HG02678 (cell line): ENCODE measurements around the gene HYKK.
"Not testable (repeated sequence)": the region's sequence is repeated elsewhere in the genome, so short reads cannot be mapped to it uniquely, and the experiment has no call there.

Experiments used
- ATAC-seq: cut with Tn5 transposase; IDR thresholded peaks from one replicate; pipeline ENCODE4 v1.9.1; 2021; ENCODE audit warnings: mild to moderate bottlenecking, moderate library complexity; ENCODE audit not compliant: unreplicated experiment

The HYKK gene, protein sequence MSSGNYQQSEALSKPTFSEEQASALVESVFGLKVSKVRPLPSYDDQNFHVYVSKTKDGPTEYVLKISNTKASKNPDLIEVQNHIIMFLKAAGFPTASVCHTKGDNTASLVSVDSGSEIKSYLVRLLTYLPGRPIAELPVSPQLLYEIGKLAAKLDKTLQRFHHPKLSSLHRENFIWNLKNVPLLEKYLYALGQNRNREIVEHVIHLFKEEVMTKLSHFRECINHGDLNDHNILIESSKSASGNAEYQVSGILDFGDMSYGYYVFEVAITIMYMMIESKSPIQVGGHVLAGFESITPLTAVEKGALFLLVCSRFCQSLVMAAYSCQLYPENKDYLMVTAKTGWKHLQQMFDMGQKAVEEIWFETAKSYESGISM

DNA sequence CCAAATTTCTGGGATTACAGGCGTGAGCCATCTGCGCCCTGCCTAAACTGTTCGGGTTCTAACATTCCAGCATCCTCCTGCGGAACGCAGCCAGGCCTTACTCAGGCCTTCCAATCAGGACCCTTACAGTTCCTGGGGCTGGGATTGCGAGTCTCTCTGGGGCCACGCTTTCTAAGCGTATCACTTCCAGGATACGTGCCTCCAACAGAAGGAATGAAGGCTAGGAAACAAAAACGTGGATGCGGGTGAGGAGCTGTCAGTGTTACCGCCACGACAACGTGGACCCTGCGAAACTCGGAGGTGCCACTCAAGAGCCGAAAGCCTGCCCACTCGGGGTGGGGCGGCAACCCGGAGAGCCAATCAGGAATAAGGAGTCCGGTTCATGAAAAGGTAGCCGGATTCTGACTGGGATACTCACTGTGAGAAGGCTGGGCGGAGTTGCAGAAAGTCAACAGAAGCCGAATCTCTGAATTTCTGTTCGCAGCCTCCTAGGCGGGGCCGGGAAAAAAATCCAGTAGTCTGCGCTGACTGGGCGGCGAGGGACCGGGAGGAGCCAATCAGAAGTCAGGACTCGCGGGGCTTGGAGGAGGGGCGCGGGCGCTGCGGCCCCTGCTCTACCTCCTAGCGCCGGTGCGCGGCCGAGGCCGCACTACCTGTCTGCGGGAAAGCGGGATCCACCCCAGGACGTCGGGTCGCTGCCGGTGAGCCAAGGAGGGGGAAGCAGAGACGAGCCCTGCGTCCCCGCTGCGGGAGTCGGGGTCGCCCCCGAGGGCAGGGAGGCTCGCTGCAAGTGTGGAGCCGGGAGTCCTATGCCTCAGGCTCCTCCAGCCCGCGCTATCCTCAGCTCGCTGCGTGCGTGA is at the start of gene HYKK:
Gene HYKK, plus strand, starts transcription at position 607 of the 860 bp plus-strand sequence. CDS start 5,512 bp downstream, outside the sequence.
- ATAC-seq = peak; percentile 79

DNA sequence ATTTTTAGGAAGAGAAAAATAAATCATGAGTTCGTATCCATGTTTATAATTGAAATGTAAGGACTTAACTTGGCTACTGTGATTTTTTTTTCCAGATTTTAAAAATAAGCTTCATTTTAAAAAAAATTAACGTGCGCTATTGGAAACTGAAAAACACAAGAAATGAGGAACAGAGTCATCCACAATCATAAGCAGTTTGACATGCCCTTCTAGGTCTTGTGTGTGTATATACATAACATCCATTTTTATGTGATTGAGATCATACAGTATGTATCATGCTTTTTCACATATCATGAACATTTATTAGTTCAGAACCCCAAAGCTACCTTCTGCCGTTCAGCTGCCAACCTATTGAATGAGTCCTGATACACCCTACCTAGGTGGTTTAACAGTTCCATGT is 46.6 kb upstream of the HYKK start:
- no peak for ATAC-seq

DNA sequence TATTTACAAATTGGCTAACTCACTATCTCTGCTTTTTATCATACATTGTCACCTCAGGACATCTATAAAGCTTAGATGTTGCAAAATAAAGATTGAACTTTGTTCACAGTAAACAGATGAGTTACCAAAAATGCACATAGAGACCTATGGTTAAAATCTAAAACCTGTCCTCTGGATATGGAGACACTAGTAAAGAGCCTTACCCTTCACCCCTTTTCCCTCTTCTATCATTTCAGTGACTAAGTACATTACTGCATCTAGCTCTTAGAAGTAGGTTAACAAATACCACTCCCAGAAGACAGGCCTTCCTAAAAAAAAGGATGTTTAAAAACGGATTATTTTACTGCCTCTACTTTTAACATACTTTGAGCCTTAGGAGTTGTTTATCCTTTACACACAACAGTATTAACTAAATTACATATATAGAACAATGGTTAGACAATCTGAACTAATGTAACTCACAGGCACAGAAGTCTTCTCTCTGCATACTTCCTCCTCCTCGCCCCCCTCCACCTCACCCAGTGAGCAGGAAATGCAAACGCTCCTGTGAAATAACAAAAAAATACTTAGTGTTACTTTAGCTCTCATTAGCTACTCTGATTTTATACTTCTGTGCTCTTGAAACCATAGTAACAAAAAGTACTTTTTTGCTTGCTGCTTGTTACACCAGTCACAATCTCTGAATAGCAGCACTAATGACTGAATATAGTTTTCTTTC is 46.0 kb upstream of the HYKK start:
- ATAC-seq = no peak

DNA sequence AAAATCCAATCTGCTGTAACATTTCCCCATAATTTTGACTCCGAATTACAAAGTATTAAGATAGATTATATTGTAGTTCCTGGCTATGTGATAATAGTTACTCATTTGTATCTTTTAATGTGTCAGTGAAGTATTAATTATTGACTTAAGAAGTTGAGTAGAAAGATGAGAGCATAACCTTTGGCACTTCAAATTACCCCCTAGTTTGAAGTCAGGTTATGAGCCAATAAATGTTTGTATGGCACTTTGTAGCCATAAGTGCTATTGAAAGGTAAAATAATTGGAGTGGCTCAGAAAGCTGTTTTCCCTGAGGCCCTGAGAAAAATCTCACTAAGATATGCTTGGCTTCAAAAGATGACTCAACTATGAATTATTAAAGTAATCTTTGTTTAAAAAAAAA is 38.3 kb upstream of the HYKK start:
- no peak for ATAC-seq

DNA sequence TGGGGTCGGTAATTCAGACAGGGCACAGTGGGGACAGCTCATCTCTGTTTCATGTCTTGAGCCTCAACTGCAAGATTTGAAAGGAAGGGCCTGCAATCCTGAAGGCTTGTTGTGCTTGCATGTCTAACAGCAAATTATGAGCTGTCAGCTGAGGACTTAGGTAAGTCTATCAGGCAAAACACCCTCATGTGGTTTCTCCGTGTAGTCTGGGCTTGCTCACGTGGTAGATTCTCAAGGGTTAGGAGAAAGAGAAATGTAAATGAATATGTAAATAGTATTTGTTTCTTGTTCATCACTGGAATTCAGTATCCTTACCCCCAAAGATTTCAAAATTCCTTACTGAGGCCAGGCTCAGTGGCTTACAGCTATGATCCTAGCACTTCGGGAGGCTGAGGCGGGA is 30.1 kb upstream of the HYKK start:
- no peak for ATAC-seq

DNA sequence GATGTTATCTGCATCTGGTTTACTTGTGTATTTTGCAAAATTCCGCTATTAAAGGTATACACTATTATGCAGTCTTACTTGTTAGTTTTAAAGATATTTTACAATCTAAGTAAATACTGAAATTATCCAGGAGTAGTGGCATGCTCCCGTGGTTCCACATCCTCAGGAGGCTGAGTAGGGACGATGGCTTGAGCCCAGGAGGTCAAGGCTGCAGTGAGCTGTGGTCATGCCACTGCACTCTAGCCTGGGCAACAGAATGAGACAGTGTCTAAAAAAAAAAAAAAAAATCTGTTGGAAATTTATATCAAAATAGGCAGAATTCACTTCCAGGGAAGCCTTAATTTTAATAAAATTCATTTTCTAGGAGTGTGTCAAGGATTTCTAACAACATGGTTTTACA is 27.7 kb upstream of the HYKK start:
- no peak for ATAC-seq

DNA sequence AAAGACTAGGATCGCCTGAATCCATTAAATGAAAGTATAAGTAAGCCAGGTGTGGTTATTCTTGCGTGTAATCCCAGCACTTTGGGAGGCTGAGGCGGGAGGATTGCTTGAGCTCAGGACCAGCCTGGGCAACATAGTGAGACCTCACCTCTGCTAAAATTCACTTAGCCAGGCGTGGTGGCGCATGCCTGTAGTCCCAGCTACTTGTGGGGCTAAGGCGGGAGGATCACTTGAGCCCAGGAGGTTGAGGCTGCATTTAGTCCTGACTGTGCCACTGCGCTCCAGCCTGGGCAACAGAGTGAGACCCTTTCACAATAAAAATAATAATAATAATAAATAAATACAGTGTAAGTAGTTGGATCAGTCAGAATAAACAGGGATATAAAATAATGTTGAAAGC is 25.5 kb upstream of the HYKK start:
- no peak for ATAC-seq

DNA sequence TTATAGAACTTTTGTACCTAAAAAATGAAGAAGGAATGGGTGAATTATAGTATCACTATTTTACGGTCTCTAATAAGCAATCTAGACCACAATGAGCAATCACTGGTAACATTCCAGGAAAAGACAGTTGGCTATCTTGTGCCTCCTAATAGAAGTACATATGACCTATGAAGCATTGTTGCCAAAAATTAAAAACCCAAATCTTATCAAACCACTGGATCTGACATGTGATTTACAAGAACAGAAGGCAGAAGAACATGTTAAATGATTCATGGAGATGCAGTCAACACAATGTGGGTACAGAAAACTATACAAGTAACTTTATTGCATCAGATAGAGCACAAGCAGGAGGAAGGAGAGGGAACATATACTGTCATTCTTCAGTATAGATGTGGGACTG is 14.5 kb upstream of the HYKK start:
- no peak for ATAC-seq

DNA sequence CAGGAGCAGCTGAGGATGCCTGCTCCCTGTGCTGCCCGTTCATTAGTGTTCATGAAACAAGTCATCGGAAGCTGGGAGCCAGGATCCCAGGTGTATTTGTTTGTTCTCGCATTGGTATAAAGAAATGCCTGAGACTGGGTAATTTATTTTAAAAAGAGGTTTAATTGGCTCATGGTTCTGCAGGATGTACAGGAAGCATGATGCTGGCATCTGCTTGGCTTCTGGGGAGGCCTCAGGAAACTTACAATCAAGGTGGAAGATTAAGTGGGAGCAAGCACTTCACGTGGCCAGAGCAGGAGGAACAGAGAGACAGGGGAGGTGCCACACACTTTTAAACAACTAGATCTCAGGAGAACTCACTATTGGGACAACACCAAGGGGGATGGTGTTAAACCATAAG is 5.5 kb upstream of the HYKK start:
- no peak for ATAC-seq

DNA sequence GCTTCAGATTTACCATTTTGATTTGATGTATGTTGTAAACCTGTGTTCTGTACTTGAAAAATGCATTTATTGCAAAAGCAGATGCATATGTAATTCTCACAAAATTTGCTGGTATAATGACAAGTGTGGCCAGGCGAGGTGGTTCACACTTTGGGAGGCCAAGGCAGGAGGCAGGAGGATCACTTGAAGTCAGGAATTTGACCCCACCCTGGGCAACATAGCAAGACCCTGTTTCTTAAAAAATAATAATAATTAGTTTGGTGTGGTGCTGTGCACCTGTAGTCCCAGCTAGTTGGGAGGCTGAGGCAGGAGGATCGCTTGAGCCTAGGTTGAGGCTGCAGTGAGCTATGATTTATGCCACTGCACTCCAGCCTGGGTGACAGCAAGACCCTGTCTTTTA is 4.7 kb upstream of the HYKK start:
- ATAC-seq = no peak

DNA sequence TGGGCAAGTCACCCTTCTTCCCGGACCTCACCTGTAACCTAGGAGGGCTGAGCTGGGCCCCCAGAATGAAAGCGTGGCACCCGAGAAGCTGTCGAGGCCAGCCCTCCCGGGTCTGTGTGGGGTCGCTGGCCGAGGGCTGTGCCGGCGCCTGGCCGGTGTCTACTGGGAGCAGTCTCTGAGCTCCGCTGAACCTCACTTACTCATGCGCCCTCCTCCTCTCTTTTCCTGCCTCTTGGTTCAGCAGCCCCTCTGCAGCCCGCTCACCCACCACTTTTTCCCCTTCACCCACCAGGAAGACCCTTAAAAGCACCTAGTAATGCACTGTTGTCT is 419 bp downstream of the HYKK start:
- peak; percentile 29 for ATAC-seq

DNA sequence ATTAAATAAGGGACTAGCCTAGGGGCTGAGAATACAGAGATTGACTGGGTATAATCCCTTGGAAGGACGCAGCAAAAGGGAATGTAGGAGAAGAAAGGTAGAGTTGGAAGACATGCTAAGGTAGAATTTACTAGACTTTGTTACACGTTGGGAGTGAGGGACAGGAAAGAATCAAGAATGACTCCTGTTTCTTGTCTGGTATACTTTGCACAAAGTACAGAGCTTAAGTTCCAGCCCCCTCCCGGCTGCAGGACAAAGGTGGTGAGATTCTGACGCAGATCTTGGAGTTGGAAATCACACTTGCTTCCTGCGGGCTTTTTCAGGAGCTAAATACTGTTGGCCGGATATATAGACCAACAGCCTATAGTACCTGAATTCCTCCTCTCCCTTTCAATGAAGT is 895 bp downstream of the HYKK start:
- no peak for ATAC-seq

DNA sequence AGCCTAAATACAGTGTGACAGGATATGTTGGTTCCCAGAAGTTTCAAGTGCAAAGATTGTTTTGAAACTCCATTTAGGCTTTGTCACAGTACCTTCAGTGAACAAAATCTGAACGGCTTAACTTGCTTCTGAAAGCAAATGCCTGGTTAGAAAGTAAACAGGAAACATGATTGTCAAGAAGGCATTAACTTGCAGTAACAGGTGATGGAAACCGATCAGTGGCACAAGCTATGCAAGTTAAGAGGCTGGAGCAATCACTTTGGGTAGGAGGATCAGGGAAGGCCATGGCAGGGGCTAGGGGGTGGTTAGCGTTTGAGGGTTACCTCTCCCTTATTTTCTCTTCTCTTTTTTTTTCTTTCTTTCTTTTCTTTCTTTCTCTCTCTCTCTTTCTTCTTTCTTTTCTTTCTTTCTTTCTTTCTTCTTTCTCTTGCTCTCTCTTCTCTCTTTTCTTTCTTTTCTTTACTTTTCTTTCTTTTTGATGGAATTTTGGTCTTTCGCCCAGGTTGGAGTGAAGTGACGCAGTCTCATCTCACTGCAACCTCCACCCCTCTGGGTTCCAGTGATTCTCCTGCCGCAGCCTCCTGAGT is 2.4 kb downstream of the HYKK start:
- no peak for ATAC-seq

DNA sequence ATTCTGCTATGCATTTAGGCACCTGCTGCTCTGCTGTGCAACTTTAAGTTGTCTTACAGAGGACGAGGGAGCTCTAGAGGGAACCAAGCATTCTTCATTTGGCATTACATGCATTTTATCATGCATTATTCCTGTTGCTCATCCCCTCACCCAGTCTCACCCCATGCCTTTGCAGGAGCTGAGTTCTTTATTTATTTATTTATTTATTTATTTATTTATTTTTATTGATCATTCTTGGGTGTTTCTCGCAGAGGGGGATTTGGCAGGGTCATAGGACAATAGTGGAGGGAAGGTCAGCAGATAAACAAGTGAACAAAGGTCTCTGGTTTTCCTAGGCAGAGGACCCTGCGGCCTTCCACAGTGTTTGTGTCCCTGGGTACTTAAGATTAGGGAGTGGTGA is 12.7 kb downstream of the HYKK start:
- not testable (repeated sequence) for ATAC-seq

DNA sequence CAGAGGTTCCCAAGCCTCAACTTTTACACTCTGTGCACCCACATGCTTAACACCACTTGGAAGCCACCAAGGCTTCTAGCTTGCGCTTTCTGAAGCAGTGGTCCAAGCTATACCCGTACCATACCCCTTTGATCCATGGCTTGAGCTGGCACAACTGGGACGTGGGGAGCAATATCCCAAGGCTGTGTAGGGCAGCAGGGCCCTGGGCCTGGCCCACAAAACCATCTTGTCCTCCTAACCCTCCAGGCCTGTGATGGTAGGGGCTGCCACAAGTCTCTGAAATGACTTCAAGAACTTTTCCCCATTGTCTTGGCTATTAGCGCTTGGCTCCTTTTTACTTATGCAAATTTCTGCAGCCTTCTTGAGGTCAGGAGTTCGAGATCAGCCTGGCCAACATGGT is 16.9 kb downstream of the HYKK start:
- ATAC-seq = no peak

DNA sequence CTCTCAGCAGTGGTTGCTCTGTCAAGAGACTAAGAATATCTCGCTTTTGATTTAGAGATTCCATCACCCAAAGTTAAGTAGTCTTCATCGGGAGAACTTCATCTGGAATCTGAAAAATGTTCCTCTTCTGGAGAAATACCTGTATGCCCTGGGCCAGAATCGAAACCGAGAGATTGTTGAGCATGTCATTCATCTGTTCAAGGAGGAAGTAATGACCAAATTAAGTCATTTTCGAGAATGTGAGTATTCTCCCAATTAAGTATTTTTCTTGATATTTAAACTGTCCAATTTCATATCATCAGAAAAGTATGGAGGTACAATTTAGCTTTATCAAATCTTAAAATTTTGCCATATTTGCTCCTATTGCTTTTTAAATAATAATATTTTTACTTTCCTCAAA is 19.9 kb downstream of the HYKK start:
- ATAC-seq = no peak

DNA sequence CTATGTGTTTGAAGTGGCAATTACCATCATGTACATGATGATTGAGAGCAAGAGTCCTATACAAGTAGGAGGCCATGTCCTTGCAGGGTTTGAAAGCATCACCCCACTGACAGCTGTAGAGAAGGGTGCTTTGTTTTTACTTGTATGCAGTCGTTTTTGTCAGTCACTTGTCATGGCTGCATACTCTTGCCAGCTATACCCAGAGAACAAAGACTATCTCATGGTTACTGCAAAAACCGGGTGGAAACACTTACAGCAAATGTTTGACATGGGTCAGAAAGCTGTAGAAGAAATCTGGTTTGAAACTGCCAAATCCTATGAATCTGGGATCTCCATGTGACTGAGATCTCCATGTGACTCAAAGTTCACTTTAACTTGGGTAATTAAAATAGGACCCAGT is 26.0 kb downstream of the HYKK start:
- no peak for ATAC-seq

DNA sequence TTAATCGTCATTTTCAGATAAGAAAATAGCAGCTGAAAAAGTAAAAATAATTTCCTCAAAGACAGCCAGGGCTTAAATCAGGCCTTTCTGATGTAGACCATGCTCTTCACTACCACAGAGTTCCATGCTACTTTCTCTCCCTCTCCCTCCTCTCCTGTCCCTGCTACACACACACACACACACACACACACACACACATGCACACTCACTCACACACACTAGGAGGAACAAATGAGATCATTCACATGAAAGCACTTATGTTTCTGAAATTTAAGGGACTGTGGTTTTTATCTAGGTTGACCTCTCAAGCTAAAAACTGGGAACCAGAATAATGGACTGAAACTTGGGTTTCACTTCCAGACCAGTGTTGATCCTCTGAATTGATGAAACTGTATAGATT is 28.8 kb downstream of the HYKK start:
- ATAC-seq = no peak

DNA sequence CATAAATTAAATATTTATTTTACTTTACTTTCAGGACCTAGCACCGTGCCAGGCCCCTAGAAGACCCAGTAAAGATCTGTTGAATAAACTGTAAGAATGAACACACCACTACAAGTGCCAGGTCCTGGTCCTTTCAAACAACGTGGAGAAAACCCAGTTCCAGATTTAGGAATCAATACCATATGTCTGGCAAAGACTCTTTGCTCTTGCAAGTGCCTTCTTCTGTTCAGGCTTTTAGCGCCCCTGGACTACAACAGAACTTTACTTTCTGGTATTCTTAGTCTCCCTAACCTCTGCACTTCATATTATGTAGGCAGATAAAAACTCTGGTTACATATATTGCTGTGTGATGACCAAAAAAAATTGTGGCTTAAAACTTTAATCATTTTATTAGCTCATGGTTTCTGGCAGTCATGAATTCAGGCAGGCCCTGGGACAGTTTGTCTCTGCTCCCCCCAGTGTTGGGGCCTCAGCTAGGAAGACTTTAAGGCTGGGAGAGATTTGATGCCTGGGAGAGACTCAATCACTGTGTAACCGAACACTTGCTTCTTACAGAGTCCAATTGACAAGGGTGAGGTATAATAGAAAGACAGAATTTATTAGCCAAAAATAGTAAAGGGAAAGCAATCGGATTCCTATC is 30.0 kb downstream of the HYKK start:
- ATAC-seq = no peak

DNA sequence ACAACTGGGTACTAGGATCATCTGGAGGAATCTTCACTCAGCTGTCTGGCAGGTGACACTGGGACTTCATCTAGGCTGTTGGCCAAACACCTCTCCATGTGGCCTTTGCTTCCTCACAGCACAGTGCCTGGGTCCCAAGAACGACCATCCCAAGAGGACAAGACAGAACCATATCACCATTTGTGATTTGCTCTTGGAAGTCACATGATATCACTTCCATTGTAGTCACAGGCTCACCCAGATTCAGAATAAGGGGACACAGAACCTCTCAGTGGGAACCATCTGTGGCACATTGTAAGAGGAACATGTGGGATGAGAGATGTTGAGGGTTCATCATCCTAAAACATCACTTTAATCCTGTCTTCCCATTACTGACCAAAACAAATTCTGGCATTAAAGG is 31.0 kb downstream of the HYKK start:
- no peak for ATAC-seq
